Measurements from ENCODE around the gene NPR1.

Gene NPR1

DNA sequence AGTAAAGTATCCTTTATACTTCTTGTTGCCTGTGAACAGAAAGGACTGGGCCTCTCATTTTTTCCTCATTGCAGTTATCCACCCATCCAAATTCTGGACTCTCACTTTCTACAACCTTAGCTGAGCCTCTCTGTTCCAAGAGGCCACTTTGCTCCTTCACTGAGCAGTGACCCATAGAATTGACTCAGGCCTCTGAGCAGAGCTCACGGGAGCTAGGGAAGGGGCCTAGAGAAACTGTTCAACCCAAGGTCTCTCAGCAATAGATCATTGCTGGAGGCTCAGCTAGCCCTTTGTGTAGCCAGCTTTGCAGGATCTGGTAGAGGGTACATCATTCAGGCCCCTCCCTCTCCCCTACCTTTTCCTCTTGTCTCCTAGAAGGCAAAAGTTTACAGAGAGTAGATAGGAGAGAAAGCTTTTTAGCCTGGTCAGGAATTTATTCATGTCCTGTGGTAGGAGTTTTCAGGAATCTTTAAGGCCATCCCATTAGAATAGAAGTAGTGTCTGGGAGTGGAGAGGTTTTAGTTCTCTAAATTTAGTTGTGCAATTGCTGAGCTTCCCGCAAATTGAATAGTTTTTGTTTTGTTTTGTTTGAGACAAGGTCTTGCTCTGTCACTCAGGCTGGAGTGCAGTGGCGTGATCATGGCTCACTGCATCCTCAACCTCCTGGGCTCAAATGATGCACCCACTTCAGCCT, 56.1 kb downstream of the NPR1 start:
- TF ChIP-seq, protein P1, sequence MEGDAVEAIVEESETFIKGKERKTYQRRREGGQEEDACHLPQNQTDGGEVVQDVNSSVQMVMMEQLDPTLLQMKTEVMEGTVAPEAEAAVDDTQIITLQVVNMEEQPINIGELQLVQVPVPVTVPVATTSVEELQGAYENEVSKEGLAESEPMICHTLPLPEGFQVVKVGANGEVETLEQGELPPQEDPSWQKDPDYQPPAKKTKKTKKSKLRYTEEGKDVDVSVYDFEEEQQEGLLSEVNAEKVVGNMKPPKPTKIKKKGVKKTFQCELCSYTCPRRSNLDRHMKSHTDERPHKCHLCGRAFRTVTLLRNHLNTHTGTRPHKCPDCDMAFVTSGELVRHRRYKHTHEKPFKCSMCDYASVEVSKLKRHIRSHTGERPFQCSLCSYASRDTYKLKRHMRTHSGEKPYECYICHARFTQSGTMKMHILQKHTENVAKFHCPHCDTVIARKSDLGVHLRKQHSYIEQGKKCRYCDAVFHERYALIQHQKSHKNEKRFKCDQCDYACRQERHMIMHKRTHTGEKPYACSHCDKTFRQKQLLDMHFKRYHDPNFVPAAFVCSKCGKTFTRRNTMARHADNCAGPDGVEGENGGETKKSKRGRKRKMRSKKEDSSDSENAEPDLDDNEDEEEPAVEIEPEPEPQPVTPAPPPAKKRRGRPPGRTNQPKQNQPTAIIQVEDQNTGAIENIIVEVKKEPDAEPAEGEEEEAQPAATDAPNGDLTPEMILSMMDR (conservative IDR thresholded peaks at IDR 0.05; ENCODE audit: control insufficient read depth, insufficient read depth, low read depth, low read length) = no peak
- no peak overlapping the region for H3K4me3 ChIP-seq (ENCODE audit: control insufficient read depth, low read depth, low read length)
- DNase-seq (ENCODE audit: low read depth) = no peak

DNA sequence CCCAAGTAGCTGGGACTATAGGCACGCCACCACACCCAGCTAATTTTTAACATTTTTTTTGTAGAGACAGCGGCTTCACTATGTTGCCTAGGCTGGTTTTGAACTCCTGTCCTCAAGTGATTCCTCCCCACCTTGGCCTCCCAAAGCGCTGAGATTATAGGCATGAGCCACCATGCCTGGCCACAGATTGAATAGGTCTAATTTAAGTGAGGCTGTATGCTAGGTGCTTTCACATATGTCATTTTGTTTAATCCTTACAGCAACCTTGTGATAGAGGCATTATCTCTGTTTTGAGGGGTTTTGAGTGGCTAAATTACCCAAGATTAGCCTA, 56.6 kb downstream of the NPR1 start:
- TF ChIP-seq, protein P1 (conservative IDR thresholded peaks at IDR 0.05; ENCODE audit: control insufficient read depth, insufficient read depth, low read depth, low read length) = no peak
- no peak for DNase-seq (ENCODE audit: low read depth)
- H3K4me3 ChIP-seq (ENCODE audit: control insufficient read depth, low read depth, low read length) = no peak overlapping the region

GRCh38 chr1:153741986-153742385, 63.5 kb downstream of the NPR1 start:
- no peak overlapping the region for H3K4me3 ChIP-seq (ENCODE audit: control insufficient read depth, low read depth, low read length)
- DNase-seq (ENCODE audit: low read depth) = peak; percentile 24

GRCh38 chr1:153742411-153743142, 64.1 kb downstream of the NPR1 start:
- H3K4me3 ChIP-seq (ENCODE audit: control insufficient read depth, low read depth, low read length) = no peak overlapping the region
- TF ChIP-seq, protein P1 (conservative IDR thresholded peaks at IDR 0.05; ENCODE audit: control insufficient read depth, insufficient read depth, low read depth, low read length) = no peak
- peak; percentile 87 for DNase-seq (ENCODE audit: low read depth)

More at GRCh38 chr1:153741986-153742385, 63.5 kb downstream of the NPR1 start:
- TF ChIP-seq, protein P1 (conservative IDR thresholded peaks at IDR 0.05; ENCODE audit: control insufficient read depth, insufficient read depth, low read depth, low read length) = no peak

Data from fibroblast of mammary gland (primary cell).